IPS-18c (cell line): ENCODE measurements around the gene STAB2.

Source experiments
- H3K4me3 ChIP-seq: 2 replicates; pipeline ENCODE4 v1.7.0; 2013; ENCODE audit warnings: low read depth, mild to moderate bottlenecking, low read length, moderate library complexity; ENCODE audit not compliant: insufficient read depth
- H3K9me3 ChIP-seq: one replicate; pipeline ENCODE4 v1.6.1; 2013; ENCODE audit warnings: mild to moderate bottlenecking, low read length, moderate library complexity; ENCODE audit not compliant: control insufficient read depth, insufficient read depth

Gene STAB2

DNA sequence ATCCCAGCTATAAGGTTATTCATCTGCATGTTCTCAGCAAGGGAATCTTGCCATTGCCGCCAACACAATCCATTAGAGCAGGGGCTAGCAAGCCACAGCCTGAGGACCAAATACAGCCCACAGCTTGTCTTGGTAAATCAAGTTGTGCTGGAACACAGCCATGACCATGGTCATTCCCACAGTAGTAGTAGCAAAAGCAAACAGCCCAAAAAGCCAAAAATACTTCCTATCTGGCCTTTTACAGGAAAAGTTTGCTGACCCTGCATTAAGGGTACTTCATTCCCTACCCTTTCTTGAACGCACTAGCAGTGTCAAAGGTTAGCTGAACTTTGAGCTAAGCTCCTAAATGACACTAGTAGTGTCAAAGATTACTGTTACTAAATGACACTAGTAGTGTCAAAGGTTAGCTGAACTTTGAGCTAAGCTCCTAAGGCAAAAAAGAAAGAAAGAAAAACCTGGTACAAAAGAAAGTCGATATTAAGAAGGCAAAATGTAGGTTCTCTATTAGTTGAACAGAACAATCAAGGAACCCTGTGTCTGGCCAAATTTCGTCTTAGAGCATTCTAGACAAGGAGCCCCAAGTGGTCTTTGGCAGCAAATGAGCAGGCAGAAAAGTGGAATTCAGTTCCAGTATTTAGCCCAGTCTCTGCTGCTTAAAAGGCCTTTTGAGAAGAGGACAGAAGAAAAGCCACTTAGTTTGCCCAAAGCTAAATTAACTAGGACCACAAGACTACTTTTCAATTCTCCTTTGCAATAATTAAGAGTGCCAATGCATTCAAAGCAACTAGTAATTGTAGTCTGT lies 186.2 kb downstream of the STAB2 start:
- H3K9me3 ChIP-seq, result no peaks in the 10 kb centered on the region
- H3K4me3 ChIP-seq, result no peak overlapping the region

DNA sequence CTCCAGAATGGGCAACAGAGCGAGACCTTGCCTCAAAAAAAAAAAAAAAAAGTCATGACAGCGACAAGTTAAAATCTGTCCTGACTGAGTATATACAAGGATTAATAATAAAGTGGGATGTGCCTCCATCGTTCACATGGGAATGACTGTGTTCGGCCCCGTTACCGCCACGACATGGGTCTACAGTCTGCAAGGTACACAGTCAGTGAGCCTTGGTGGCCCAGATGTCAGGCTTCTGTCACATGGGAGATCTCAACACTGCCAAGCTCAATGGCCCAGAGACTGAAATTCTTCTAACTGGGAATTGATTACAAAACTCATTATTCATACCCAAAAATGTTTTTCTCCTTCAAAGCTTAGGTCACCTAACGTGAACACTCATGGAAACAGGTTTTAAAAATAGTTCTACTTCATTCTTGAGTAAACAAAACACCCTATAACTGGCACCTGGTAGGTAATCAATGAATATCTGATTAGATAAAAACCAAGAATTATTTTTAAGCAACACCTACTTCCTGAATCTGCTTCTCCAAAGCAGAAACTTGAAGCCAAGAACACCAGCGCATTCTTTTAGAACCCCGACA lies 188.0 kb downstream of the STAB2 start:
- Histone ChIP-seq H3K4me3 (no peak overlapping the region), H3K9me3 (no peaks in the 10 kb centered on the region)

DNA sequence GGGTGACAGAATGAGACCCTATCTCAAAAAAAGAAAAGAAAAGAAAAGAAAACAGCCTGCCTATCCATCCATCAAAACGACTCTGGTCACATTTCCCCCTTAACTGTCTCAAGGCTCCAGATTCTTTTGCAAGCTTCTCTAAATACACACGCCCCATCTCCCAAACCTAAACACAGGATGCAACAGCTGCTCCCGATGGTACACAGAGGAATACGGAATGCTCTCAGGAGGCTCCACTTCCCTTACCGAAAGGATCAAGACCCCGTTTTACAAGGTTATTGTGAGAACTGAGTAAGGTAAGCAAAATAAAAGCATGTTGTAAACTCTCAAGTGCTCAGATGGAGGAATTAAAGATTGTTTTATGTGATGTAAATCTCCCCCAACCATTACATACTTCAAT lies 191.7 kb downstream of the STAB2 start:
- no peaks in the 10 kb centered on the region for H3K9me3 ChIP-seq
- H3K4me3 ChIP-seq, result no peak overlapping the region

DNA sequence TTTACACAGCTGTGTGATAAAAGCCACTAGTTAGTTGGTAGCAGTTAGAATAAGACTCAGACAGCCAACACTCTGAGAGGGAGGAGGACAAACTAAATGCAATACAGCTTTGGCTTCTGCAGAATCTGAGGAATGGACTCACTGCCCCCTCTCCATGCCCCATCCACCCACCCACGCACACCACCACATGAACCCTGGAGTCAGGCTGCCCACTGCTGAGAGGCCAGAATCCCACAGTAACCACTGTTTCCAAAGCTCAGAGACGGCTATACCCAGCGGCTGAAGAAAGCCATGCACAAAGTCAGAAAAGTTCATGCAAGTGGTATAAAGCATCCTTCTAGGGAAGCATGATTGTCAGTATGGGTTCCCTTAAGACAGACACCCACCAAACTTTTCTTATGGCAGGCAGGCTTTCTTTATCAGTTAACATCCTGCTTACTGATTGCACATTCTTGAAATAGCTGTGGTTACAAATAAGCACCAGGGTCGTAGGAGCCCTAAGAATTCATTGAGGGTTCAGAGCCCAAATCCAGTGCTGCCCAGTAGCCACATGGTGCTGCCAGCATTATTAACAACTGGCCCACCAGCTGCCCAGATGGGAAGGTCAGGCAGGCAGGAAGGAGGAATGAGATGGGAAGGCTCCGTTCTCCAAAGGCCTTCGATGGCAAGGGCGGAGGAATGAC lies 192.5 kb downstream of the STAB2 start:
- no peak overlapping the region for H3K4me3 ChIP-seq
- no peaks in the 10 kb centered on the region for H3K9me3 ChIP-seq

DNA sequence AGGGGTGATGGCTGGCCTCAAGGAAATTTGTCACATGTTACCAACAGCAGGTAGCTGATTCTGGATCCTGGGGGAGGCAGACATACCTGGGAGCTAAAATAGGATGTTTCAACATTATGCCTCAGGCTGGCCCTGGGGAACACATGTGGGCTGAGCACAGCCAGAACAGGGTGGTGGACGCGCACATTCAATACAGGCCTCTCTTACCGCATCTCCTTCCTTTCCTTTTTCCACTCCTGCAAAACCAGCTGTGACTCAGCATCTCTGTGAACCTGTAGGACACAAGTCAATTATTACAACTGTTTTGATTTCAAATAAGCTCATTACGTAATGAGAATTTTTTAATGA lies 193.0 kb downstream of the STAB2 start:
- no peaks in the 10 kb centered on the region for H3K9me3 ChIP-seq
- no peak overlapping the region for H3K4me3 ChIP-seq

DNA sequence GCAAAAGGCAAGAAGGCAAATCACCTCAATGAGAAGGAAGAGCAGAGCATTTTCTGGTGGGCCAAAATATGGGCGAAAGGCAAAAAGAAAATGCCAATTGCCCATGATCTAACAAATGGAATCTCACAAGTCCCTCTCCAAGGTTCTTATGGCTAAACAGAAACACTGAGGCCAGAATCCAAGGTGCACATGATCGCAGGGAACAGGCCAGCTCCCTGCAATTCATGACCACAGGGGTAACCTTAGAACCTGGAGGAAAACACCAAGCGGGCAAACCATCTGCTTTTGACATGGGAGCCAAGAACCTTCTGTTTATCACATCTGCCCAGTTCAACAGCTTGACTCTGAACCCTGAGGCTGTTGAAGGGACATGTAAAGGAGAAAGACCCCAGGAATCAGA lies 193.9 kb downstream of the STAB2 start:
- no peaks in the 10 kb centered on the region for H3K9me3 ChIP-seq
- H3K4me3 ChIP-seq, result no peak overlapping the region

DNA sequence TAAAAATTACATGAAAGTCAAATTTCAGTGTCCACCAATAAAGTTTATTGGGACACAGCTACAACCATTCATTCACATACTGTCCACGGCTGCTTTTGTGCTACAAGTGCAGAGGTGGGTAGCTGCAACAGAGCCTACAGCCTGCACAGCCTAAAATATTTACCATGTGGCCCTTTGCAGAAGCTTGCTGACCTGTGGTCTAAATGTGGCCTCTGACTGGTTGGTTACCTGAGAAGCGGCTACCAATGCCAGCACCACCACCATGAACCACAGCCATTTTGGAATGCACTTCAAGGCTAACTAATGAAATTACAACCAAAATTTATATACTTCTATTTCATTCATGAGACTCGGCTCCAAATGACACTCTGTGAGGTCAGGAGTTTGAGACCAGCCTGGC lies 195.3 kb downstream of the STAB2 start:
- H3K9me3 ChIP-seq, result no peaks in the 10 kb centered on the region
- no peak overlapping the region for H3K4me3 ChIP-seq

DNA sequence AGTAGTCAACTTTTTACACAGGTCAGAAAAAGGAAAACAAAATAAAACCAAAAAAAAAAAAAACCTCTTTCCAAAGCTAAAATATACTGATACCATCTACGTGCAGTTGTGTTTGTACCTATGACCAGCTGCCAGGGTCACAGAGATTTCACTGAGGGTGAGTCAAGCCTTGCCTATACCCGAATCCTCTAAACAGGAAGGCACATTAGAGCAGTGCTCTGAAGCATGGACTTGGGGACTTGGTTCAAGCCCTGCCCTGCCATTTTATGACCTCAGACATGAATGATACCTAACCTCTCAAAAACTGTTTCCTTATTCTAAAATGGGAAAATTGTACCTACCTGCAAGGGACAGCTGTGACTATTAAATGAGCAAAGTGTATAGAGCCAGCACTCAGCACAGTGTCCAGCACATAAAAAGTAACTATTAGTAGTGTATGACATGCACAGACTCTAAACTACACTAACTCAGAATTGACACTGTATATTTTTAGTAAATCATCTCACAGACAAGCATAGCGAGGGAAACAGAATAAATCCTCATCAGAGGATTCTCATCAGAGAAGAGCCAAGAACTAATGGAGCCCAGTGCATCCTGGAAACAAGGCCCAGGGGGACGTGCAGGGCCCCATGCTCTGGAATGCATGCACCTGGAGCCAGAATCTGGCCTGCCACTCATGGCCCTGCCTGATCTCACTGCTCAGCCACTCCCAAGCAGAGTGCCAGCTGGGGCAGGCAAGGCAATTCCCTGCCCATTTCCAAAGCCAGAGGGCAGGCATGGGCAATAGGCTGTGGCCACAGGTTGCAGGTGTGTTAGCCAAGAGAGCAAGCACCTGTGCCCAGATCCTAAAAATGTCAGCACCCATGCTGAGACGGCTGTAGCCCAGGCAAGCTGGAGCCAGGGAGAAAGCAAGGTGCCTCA lies 196.9 kb downstream of the STAB2 start:
- Histone ChIP-seq H3K9me3 (no peaks in the 10 kb centered on the region), H3K4me3 (no peak overlapping the region)

DNA sequence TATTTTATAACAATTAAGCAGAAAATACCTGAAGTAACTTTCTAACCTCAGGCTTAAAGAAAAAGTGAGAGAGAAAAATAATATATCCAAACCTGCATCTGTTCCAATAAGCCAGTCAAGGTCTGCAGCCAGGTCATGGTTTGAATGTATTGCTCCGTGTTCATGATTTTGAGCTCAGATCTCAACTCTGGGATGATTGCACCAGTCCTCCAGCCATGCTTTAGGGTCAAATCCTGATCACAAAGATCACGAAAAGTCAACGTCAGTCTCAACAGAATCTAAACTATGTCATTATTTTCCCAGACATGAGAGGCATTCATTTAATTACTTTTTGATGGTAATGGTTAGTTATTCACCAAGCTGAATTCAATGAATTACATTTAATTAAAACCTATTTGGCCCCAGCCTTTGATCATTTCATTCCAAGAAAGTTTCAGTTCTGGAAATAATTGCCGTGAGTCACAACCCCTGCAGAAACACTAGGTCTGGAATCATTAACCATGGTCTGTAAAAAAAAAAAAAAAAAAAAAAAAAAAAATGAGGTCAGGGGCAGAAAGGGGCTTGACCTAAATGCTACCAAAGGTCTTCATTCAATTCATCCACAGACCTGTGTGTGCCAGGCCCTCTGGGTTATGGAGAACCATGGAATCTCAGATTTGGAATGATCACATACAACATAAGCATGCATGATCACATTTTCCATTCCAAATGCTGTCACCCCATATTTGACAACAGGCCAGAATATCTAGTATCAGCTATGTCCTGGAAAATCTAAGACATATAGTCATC lies 198.4 kb downstream of the STAB2 start:
- no peak overlapping the region for H3K4me3 ChIP-seq
- no peaks in the 10 kb centered on the region for H3K9me3 ChIP-seq

DNA sequence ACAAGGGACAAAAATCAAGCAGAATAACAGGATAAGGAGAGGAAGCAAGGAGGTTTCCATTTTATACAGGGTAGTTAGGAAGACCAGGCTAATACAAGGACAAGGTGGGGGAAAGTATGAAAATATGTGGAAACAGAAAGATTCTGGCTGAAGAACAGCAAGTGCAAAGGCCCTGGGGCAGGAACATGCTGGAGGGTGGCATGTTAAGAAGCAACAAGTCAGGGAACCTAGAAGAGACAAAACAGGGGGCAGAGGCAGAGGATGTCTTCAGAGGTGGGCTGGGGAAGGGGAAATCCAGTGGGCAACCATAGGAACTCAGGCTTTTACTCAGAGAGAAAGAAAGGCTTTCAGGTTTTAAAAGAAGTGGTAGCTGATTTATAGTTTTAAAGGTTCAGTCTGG lies 199.1 kb downstream of the STAB2 start:
- H3K4me3 ChIP-seq, result no peak overlapping the region
- H3K9me3 ChIP-seq, result peaks cover under 1% of the 10 kb centered on the region

DNA sequence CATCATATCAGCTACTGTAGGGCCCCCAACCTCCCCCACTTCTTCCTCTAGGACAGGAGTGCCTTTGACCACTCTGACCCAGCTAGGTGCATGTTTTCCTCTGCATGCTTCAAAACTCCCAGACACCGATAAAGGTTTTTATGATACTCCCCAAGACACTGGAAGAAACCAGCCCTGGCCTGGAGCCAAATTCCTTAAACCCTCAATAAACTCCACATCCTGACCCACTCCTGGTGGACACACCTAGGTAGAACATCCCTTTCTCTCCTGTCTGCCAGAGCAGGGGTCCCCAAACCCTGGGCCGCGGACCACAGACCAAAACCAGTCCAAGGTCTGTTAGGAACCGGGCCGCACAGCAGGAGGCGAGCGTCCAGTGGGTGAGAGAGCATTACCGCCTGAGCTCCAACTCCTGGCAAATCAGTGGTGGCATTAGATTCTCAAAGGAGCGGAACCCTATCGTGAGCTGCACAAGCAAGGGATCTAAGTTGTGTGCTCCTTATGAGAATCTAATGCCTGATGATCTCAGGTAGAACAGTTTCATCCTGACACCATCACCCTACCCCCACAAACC lies 204.4 kb downstream of the STAB2 start:
- no peak overlapping the region for H3K4me3 ChIP-seq
- peaks cover 6% of the 10 kb centered on the region for H3K9me3 ChIP-seq

DNA sequence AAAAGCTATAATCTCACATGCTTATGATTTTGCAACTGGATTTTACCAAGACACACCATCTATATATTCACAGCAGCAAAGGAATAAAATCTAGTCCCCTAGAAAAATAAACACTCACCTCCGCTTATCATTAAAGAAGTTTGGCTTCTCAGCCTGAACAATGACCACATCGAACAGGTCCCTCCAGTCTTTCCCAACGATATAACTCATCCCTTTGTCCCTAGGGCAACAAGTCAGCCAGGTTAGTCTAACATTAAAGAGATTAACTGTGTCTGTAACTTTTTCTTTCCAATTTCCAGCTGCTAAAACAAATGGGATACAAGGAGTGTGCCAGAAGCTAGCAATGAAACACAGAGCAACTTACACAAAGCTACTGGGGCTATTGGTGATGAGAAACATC lies 206.0 kb downstream of the STAB2 start:
- Histone ChIP-seq H3K9me3 (peaks cover 6% of the 10 kb centered on the region), H3K4me3 (no peak overlapping the region)

DNA sequence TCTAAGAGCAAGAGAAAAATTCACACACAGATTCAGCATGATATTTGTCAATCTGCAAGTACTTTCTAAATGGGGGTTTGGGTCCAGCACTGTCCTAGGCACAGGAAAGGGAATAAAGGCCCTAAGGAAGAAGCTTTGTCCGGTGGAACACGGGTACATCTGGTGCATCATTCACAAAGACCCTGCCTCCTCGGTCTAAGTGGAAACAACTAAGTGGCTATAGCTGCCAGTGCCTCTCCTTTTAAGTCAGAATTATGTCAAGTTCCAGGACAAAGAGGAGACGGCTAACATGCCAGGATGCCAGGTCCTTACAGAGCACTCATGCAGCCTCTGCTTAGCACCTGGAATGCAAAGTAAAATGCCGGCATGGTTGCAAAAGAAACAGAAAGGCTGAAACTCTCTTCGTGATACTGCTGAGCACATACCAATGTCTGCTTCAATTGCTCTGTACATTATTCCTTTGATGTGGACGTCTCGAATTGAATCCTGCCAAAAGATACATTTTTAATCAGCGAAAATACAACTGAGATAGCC lies 206.5 kb downstream of the STAB2 start:
- no peak overlapping the region for H3K4me3 ChIP-seq
- peaks cover 6% of the 10 kb centered on the region for H3K9me3 ChIP-seq

DNA sequence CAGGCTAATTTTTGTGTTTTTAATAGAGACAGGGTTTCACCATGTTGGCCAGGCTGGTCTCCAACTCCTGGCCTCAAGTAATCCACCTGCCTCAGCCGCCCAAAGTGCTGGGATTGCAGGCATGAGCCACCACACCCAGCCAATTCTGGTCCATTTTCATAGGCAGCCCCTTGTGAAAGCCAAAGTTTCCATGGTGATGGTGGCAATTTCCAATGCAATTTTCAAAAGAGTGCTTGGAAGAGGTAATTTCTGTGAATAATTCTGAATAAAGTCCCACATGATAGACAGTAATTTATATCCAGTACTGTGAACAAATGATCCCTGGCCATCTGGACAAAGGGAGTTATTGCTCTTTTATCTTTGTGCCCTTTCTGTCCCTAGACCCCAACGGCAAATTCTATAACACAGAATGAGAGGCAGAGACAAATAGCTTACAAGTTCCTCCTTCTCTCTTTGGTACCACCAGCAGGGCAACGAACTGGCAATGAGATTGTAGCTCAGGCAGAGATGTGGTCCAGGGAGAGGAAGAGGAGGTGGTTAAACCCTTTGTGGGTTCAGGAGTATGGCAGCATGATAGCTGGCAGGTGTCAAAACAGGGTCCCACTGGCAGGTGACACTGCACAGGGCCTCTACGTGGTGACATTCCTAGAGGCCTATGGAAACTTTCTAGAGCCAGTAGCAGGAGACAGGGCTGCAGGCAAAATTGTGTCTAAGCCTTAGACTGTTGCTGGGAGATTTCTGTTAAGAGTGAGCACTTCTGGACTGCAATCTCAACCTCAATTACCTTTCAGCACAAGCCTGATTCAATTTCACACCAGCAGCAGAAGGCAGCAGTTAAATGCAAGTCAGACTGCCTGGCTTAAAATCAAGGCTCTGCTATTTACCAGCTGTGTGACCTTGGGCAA lies 207.5 kb downstream of the STAB2 start:
- no peak overlapping the region for H3K4me3 ChIP-seq
- peaks cover 6% of the 10 kb centered on the region for H3K9me3 ChIP-seq

DNA sequence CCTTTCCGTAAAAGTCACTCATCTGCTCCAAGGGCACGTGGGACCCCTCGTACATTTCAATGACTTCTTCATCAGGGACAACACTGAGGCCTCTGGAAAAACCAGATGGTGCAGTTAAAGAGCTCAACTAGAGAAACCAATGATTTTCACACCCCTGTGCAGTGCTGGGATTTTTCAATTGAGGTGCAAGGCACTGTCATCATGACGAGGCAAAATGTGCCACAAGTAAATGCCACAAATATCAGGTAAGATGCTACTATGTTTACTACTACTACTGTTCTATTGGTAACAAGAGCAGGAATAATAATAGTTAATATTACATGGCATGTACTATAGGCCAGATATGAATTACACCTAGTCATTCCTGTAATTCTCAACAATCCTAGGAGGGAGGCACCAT lies 211.5 kb downstream of the STAB2 start:
- peaks cover under 1% of the 10 kb centered on the region for H3K9me3 ChIP-seq
- H3K4me3 ChIP-seq, result no peak overlapping the region
